K562 (cell line): ENCODE measurements around the gene SHMT1. TPM values are rescaled to one million over a fixed set of nuclear protein-coding genes. Genes with fewer than 3 reads are reported as not detected.

Source experiments
- C11orf30 ChIP-seq: fragments of 450-650 bp; IDR thresholded peaks from 2 replicates; pipeline ENCODE4 v1.6.1; 2016; ENCODE audit warnings: low read depth, mild to moderate bottlenecking
- ELF1 ChIP-seq: fragments of 200-800 bp; sonication (Bioruptor generic); IDR thresholded peaks from 2 replicates; pipeline ENCODE4 v1.6.1; 2016; ENCODE audit warnings: missing genetic modification characterization, missing compliant biosample characterization
- EP400 ChIP-seq: fragments of 450-650 bp; IDR thresholded peaks from 2 replicates; pipeline ENCODE4 v1.6.1; 2017; ENCODE audit warnings: antibody characterized with exemption, mild to moderate bottlenecking, moderate library complexity
- FIP1L1 ChIP-seq: fragments of 200-400 bp; formaldehyde crosslinking; IDR thresholded peaks from 2 replicates; pipeline ENCODE4 v1.6.1; 2018; ENCODE audit warnings: mild to moderate bottlenecking, low read depth, low read length; ENCODE audit not compliant: poor library complexity, severe bottlenecking
- FOSL1 ChIP-seq: fragments of 200-800 bp; sonication (Bioruptor generic); conservative IDR thresholded peaks from 2 replicates; pipeline ENCODE4 v1.6.1; 2016; ENCODE audit warnings: missing genetic modification characterization, missing compliant biosample characterization
- HDGF ChIP-seq: fragments of 450-650 bp; IDR thresholded peaks from 2 replicates; pipeline ENCODE4 v1.6.1; 2016
- HEY1 ChIP-seq: fragments of 250-450 bp; sonication (Bioruptor Pico); IDR thresholded peaks from 2 replicates; pipeline ENCODE4 v1.5.0; 2020; ENCODE audit warnings: mild to moderate bottlenecking, moderate library complexity, borderline replicate concordance
- HMG20A ChIP-seq: fragments of 450-650 bp; formaldehyde crosslinking; conservative IDR thresholded peaks from 2 replicates; pipeline ENCODE4 v1.4.0; 2020; ENCODE audit warnings: mild to moderate bottlenecking, mixed read lengths
- HMGN3 ChIP-seq: IDR thresholded peaks from 2 replicates; pipeline ENCODE4 v1.6.1; 2011; ENCODE audit warnings: borderline replicate concordance, low read depth, mild to moderate bottlenecking, mixed read lengths, low read length; ENCODE audit not compliant: insufficient read length; ENCODE audit errors: extremely low read depth
- KDM5B ChIP-seq: fragments of 200-600 bp; sonication (generic); IDR thresholded peaks from 2 replicates; pipeline ENCODE4 v1.6.1; 2012; ENCODE audit warnings: low read depth, mild to moderate bottlenecking, moderate library complexity, low read length, control low read depth, inconsistent platforms; ENCODE audit not compliant: insufficient replicate concordance
- MIER1 ChIP-seq: fragments of 450-650 bp; IDR thresholded peaks from 2 replicates; pipeline ENCODE4 v1.6.1; 2016; ENCODE audit warnings: antibody characterized with exemption, mild to moderate bottlenecking, low read depth
- NFIC ChIP-seq: fragments of 450-650 bp; IDR thresholded peaks from 2 replicates; pipeline ENCODE4 v1.6.1; 2017; ENCODE audit warnings: mild to moderate bottlenecking, inconsistent platforms
- OTX1 ChIP-seq: fragments of 450-650 bp; formaldehyde crosslinking; IDR thresholded peaks from 2 replicates; pipeline ENCODE4 v1.4.0; 2022; ENCODE audit warnings: mild to moderate bottlenecking
- POLR2A ChIP-seq: fragments of 450-650 bp; conservative IDR thresholded peaks from 2 replicates; pipeline ENCODE4 v1.6.1; 2016
- RBM17 ChIP-seq: fragments of 200-400 bp; formaldehyde crosslinking; IDR thresholded peaks from 2 replicates; pipeline ENCODE4 v1.6.1; 2017; ENCODE audit warnings: low read depth, mild to moderate bottlenecking, low read length, borderline replicate concordance
- SPI1 ChIP-seq: IDR thresholded peaks from 2 replicates; pipeline ENCODE4 v1.6.1; 2011; ENCODE audit warnings: low read depth, low read length, control low read depth, borderline replicate concordance
- SRSF3 ChIP-seq: fragments of 200-400 bp; formaldehyde crosslinking; IDR thresholded peaks from 2 replicates; pipeline ENCODE4 v1.6.1; 2016; ENCODE audit warnings: mild to moderate bottlenecking, low read length, moderate library complexity; ENCODE audit not compliant: insufficient read depth
- TRIM24 ChIP-seq, 2 experiments: fragments of 450-650 bp; IDR thresholded peaks; 2 replicates each; pipeline ENCODE4 v1.6.1; 2016
- ZKSCAN1 ChIP-seq: fragments of 150-350 bp; IDR thresholded peaks from 2 replicates; pipeline ENCODE4 v1.6.1; 2016; ENCODE audit warnings: low read depth, low read length
- ZNF12 ChIP-seq: sonication (generic); formaldehyde crosslinking; IDR thresholded peaks from 2 replicates; pipeline ENCODE4 v1.4.0; 2020; ENCODE audit warnings: mild to moderate bottlenecking, missing genetic modification reagents
- ZNF384 ChIP-seq: IDR thresholded peaks from 2 replicates; pipeline ENCODE4 v1.6.1; 2012; ENCODE audit warnings: low read depth, low read length, improper control_type of control experiment
- ZSCAN29 ChIP-seq: fragments of 450-650 bp; IDR thresholded peaks from 2 replicates; pipeline ENCODE4 v1.6.1; 2017
- ZSCAN32 ChIP-seq: fragments of 450-650 bp; formaldehyde crosslinking; IDR thresholded peaks from 2 replicates; pipeline ENCODE4 v1.4.0; 2020; ENCODE audit warnings: mild to moderate bottlenecking, moderate library complexity
- polyA plus RNA-seq, 8 experiments: library from polyadenylated mRNA; depleted of rRNA in 4 of 8; stranded (reverse) in 5 of 8; unstranded in 3 of 8; fragments of >200 nt; fragmentation: Nextera tagmentation in 2 of 8; fragmentation: Illumina TruSeq in 1 of 8; extraction: Ambion mirVana in 2 of 8; extraction: Trizol in 1 of 8; gene quantifications; 2 replicates each; pipeline versions ENCODE4 v1.2.1 to v1.2.3, GENCODE V29; 2011 to 2014; ENCODE audit warnings: inconsistent platforms in 1 of 8, missing spikeins in 1 of 8
- total RNA-seq, 7 experiments: library from RNA; depleted of rRNA in 6 of 7; stranded (reverse); fragments of >200 nt in 6 of 7; fragmentation: Illumina TruSeq in 2 of 7; extraction: Trizol in 2 of 7; gene quantifications; 2 replicates each; pipeline versions ENCODE4 v1.2.1 to v1.2.3, GENCODE V29; 2011 to 2021; ENCODE audit warnings: low replicate concordance in 1 of 7
- TF ChIP-seq, protein P1 (sequence below): fragments of 450-650 bp; formaldehyde crosslinking; IDR thresholded peaks from 2 replicates; pipeline ENCODE4 v1.4.0; 2020; ENCODE audit warnings: mild to moderate bottlenecking, mixed read lengths
- TF ChIP-seq, protein P2 (sequence below): fragments of 200-800 bp; sonication (Bioruptor generic); IDR thresholded peaks from 2 replicates; pipeline ENCODE4 v1.6.1; 2017; ENCODE audit warnings: missing genetic modification characterization, missing compliant biosample characterization
- TF ChIP-seq, protein P3 (sequence below): fragments of 450-650 bp; conservative IDR thresholded peaks from 2 replicates; pipeline ENCODE4 v1.6.1; 2016; ENCODE audit warnings: missing genetic modification characterization, low read depth, mild to moderate bottlenecking, missing compliant biosample characterization, moderate library complexity

The SHMT1 gene
- total and polyA plus RNA-seq, 9 of the 15 experiments (the other 6 are each of a cell fraction or from before 2014, with no cell fraction given): 3.3 to 31.2 (median 23.3) TPM

DNA sequence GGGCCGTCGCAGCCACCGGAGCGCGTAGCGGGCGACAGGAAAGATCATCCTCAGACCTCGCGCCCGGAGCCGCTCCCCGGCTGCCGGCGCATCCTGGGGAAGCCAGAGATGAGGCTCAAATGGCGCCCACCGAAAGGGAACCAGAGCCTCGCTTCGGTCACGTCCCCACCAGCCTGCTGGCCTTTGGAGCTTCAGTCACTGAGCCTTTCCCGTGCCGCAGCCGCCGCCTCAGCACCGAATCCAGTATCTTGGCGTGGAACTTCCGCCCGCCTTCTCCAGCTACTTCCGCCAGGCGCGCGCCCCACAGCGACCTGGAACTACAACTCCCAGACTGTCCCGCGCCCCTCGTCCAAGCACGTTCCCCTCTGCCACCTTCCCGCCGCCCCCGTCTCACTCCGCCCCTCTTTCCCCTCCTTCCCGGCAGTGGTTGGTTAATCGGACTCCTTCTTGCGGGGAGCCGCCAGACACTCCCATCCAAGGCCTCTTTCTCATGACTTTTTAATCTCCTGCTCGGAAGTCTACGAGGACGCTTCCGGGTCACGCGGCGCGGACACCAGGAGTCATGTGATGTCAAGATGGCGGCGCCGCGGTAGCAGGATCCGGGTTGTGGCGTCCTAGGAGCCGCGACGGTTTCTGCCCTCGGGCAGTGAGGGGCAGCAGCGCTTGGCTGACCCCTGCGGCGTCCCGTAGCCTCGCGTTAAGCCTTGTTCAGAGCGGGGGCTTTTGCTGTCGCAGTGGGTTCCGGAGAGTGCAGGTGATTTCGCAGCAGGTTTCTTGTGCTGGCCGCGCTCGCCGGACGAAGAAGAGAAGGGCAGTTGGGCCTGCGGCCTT, 48.4 kb downstream of the SHMT1 start, which contains the start of the genes SMCR8 and TOP3A (continued):
- peak; percentile 31 for TF ChIP-seq FIP1L1
- no peak for TF ChIP-seq OTX1 (CRISPR knock-in tag)
- peak; percentile 75 for TF ChIP-seq POLR2A
- no peak for TF ChIP-seq ZSCAN29
- TF ChIP-seq, protein P1, sequence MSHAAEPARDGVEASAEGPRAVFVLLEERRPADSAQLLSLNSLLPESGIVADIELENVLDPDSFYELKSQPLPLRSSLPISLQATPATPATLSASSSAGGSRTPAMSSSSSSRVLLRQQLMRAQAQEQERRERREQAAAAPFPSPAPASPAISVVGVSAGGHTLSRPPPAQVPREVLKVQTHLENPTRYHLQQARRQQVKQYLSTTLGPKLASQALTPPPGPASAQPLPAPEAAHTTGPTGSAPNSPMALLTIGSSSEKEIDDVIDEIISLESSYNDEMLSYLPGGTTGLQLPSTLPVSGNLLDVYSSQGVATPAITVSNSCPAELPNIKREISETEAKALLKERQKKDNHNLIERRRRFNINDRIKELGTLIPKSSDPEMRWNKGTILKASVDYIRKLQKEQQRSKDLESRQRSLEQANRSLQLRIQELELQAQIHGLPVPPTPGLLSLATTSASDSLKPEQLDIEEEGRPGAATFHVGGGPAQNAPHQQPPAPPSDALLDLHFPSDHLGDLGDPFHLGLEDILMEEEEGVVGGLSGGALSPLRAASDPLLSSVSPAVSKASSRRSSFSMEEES (CRISPR knock-in tag): peak; percentile 98
- 0 out of 2 replicates have a peak, but pooled peaks have one; percentile 35 for TF ChIP-seq ZKSCAN1
- no peak for TF ChIP-seq NFIC
- TF ChIP-seq FOSL1 (tag): peak; percentile 24; the same call in 1 of the 2 replicates
- TF ChIP-seq HEY1 (CRISPR knock-in tag): no peak
- TF ChIP-seq MIER1: no peak
- TF ChIP-seq, protein P2, sequence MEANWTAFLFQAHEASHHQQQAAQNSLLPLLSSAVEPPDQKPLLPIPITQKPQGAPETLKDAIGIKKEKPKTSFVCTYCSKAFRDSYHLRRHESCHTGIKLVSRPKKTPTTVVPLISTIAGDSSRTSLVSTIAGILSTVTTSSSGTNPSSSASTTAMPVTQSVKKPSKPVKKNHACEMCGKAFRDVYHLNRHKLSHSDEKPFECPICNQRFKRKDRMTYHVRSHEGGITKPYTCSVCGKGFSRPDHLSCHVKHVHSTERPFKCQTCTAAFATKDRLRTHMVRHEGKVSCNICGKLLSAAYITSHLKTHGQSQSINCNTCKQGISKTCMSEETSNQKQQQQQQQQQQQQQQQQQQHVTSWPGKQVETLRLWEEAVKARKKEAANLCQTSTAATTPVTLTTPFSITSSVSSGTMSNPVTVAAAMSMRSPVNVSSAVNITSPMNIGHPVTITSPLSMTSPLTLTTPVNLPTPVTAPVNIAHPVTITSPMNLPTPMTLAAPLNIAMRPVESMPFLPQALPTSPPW (CRISPR knock-in tag): peak; percentile 84
- TF ChIP-seq HDGF: no peak
- TF ChIP-seq ELF1 (tag): peak; percentile 98
- peak; percentile 17; the same call in 1 of the 2 replicates for TF ChIP-seq SPI1
- TF ChIP-seq HMG20A (CRISPR knock-in tag): no peak
- no peak for TF ChIP-seq ZNF12
- TF ChIP-seq, protein P3, sequence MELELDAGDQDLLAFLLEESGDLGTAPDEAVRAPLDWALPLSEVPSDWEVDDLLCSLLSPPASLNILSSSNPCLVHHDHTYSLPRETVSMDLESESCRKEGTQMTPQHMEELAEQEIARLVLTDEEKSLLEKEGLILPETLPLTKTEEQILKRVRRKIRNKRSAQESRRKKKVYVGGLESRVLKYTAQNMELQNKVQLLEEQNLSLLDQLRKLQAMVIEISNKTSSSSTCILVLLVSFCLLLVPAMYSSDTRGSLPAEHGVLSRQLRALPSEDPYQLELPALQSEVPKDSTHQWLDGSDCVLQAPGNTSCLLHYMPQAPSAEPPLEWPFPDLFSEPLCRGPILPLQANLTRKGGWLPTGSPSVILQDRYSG (tag): no peak
- no peak for TF ChIP-seq TRIM24 (IDR thresholded peaks at IDR 0.05)
- peak; percentile 88 for TF ChIP-seq EP400
- TF ChIP-seq RBM17: no peak
- TF ChIP-seq ZNF384: no peak
- peak; percentile 11 for TF ChIP-seq HMGN3
- peak; percentile 72 for TF ChIP-seq KDM5B
- TF ChIP-seq ZSCAN32 (CRISPR knock-in tag): no peak
- no peak for TF ChIP-seq SRSF3
- TF ChIP-seq C11orf30: peak; percentile 99
